ENCODE measurements around the gene AHRR. TPM values are rescaled to one million over a fixed set of nuclear protein-coding genes. Genes with fewer than 3 reads are reported as not detected.
A peak's percentile ranks its signal among the peaks of the same experiment; 100 is the strongest.

Gene AHRR
- total RNA-seq, 1 experiment from 2014 or later = 2.2 TPM

DNA sequence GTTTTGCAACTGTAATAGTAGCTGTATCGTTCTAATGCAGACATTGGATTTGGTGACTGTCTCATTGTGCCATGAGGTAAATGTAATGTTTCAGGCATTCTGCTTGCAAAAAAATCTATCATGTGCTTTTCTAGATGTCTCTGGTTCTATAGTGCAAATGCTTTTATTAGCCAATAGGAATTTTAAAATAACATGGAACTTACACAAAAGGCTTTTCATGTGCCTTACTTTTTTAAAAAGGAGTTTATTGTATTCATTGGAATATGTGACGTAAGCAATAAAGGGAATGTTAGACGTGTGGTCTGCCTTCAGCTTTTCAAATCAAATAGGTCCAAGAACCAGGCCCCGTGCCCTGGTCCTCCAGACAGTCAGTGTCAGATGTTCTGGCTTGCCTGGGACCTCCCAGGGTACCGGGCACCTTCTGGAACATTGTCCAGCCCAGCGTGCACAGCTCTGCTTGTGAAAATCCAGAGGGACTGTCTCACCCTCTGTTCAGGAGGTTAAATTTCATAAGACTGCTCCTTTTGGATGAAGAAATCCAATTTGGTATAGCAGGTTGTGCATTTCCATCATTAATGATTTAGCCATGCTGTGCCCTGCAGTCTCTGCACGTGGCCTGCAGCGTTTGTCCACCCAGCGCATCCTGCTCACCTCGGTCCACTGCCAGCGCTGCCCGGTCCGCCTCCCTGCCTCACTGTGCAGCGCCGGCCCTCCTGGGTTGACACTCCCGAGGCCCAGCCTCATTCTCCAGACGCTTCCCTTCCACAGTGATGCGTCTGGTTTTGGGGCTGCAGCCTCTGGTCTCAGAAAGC is 6.6 kb upstream of the AHRR start:
- WGBS (ENCODE audit: extremely low coverage, insufficient read length, low lambda C conversion rate) = no CpG with 5 or more reads among the region's 18 CpGs

More for the DNA sequence above, 6.6 kb upstream of the AHRR start:
- TF ChIP-seq, protein P1, sequence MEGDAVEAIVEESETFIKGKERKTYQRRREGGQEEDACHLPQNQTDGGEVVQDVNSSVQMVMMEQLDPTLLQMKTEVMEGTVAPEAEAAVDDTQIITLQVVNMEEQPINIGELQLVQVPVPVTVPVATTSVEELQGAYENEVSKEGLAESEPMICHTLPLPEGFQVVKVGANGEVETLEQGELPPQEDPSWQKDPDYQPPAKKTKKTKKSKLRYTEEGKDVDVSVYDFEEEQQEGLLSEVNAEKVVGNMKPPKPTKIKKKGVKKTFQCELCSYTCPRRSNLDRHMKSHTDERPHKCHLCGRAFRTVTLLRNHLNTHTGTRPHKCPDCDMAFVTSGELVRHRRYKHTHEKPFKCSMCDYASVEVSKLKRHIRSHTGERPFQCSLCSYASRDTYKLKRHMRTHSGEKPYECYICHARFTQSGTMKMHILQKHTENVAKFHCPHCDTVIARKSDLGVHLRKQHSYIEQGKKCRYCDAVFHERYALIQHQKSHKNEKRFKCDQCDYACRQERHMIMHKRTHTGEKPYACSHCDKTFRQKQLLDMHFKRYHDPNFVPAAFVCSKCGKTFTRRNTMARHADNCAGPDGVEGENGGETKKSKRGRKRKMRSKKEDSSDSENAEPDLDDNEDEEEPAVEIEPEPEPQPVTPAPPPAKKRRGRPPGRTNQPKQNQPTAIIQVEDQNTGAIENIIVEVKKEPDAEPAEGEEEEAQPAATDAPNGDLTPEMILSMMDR (conservative IDR thresholded peaks at IDR 0.05) = no peak
- H4K20me1 ChIP-seq (ENCODE audit: control insufficient read depth, insufficient read depth, insufficient read length) = no peaks in the 10 kb centered on the region
- Mint-ChIP-seq H3K36me3 (ENCODE audit: insufficient read depth in 1 of 3, low read depth in 3 of 3) (peaks cover 2 to 26% (median 13%) of the 10 kb centered on the region in 3 experiments; a peak in 6 of 7 replicates), H3K4me3 (no peak overlapping the region), H3K27me3 (ENCODE audit: low read depth) (peaks cover 15% of the 10 kb centered on the region), H3K4me1 (peaks cover 2 to 5% of the 10 kb centered on the region in 2 experiments; a peak in 3 of 4 replicates), H3K27ac (peak overlapping the region in 1 of 3 experiments; percentile 24; a peak in 1 of 7 replicates), H3K9me3 (peaks cover 0 to 2% of the 10 kb centered on the region in 2 experiments; a peak in 1 of 5 replicates)
- H2BK5ac ChIP-seq (ENCODE audit: insufficient read length, low read length) = no peak overlapping the region
- no peak overlapping the region for H3T11ph ChIP-seq (ENCODE audit: low read length)
- H3K4me2 ChIP-seq (ENCODE audit: insufficient read depth, insufficient read length, low read length) = no peak overlapping the region
- no peaks in the 10 kb centered on the region; the same call in 1 of the 2 replicates for H3K79me2 ChIP-seq (ENCODE audit: insufficient read depth, low read length)
- no peaks in the 10 kb centered on the region for H3K23me2 ChIP-seq (ENCODE audit: insufficient read length, low read depth, low read length, poor library complexity, severe bottlenecking)
- H4K5ac ChIP-seq (ENCODE audit: insufficient read length, low read depth, low read length) = no peak overlapping the region
- no peak overlapping the region for H2BK12ac ChIP-seq (ENCODE audit: insufficient read length, low read depth, low read length)
- no peaks in the 10 kb centered on the region for H3K79me1 ChIP-seq (ENCODE audit: insufficient read depth, low read depth, low read length, poor library complexity, severe bottlenecking)
- no peaks in the 10 kb centered on the region for H3K9me3 ChIP-seq (ENCODE audit: control insufficient read depth, low read depth, low read length)
- no peak overlapping the region for H2AK5ac ChIP-seq (ENCODE audit: insufficient read length, low read length)
- peaks cover 9% of the 10 kb centered on the region; the same call in 1 of the 2 replicates for H3K27me3 ChIP-seq (ENCODE audit: insufficient read depth, low read length)
- H3K18ac ChIP-seq (ENCODE audit: insufficient read length, low read depth, low read length) = no peak overlapping the region
- no peak overlapping the region for H4K8ac ChIP-seq (replicated peaks; ENCODE audit: insufficient read length, low read depth, low read length)
- no peak overlapping the region for H3K27ac ChIP-seq (ENCODE audit: insufficient read length, low read depth, low read length)
- H2BK120ac ChIP-seq (ENCODE audit: low read depth, low read length, poor library complexity, severe bottlenecking) = no peak overlapping the region
- H3K9ac ChIP-seq (ENCODE audit: extremely low read depth, insufficient read length, low read length) = no peak overlapping the region
- H3K4ac ChIP-seq (ENCODE audit: low read depth, low read length) = no peak overlapping the region
- H4K91ac ChIP-seq (ENCODE audit: insufficient read length, low read depth, low read length) = no peak overlapping the region
- H3K14ac ChIP-seq (ENCODE audit: insufficient read depth, low read length) = no peak overlapping the region
- no peak overlapping the region for H2BK20ac ChIP-seq (ENCODE audit: low read depth, low read length, poor library complexity, severe bottlenecking)
- H3K23ac ChIP-seq (ENCODE audit: insufficient read length, low read depth, low read length) = no peak overlapping the region
- DNase-seq = no peak
- H2BK15ac ChIP-seq (ENCODE audit: low read depth, low read length) = no peak overlapping the region
- H3K4me1 ChIP-seq (ENCODE audit: insufficient read depth, low read length) = no peaks in the 10 kb centered on the region
- H3K56ac ChIP-seq (ENCODE audit: insufficient read length, low read depth, low read length) = no peak overlapping the region
- no peak overlapping the region for H2AFZ ChIP-seq (ENCODE audit: low read length)
